ENCODE data around the gene APLN. TPM values are rescaled to one million over a fixed set of nuclear protein-coding genes. Genes with fewer than 3 reads are reported as not detected.

Gene APLN
- total RNA-seq, 1 experiment from 2014 or later: 1.2 TPM

DNA sequence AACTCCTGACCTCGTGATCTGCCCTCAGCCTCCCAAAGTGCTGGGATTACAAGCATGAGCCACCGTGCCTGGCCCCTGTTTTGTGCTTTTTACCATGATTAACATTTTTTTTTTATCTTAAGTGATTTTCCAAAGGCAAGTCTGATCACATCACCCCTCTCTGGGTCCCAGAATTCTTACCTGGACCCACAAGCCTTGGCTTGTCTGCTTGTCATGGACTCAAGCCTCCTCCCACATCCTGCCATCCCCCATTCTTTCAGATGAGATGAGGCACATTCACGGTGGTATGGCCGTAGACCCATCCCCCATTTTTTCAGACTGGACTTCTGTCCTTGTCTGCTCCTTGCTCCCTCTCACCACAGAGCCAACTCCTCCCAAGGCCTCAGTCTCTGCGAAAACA lies 55.3 kb downstream of the APLN start:
- no peak for DNase-seq (ENCODE audit: low read depth)

DNA sequence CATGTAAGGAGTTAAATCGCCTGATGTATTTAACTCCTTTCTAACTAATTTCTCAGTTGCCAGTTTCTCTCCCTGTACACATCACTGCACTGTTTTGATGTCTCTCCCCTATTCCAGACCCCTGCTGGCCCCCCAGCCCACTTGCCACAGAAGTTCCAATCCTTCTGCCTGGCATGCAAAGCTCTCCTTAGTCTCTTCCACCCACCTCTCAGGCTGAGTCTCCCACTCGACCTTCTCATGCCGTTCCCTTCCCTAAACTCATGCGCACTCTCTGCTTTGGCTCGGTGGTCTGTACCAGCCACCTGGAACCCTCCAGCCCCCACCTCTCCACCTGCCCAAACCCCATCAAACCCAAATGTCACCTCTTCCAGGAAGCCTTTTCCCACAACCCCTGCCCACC lies 56.9 kb downstream of the APLN start:
- no peak for DNase-seq (ENCODE audit: low read depth)

DNA sequence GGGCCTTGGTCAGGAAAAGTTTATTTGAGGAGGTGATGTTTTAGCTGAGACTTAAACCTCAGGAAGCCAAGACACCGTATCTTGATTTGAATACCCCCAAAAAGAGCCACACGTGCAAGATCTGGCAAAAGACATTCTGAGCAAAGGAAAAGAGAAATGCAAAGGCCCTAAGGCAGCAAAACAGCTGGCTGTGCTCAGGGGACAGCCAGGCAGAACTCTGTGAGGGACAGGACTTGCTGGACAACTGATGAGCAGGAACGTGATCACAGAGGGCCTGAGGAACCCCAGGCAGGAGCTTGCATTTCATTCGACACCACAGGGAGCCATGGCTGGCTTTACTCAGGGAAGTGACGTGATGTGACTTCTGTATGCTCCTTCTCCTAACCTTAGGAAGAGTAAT lies 58.7 kb downstream of the APLN start:
- no peak for DNase-seq (ENCODE audit: low read depth)

Other genes starting within 250 kb of the APLN start
- 31.3 and 39.3 TPM in 2 replicates for gene SMARCA1, start 131.5 kb downstream of the APLN start, total RNA-seq (2014; rRNA removed; shearing (Covaris generic))
- 8.5 and 10.0 TPM in 2 replicates for gene OCRL, start 114.7 kb downstream of the APLN start, total RNA-seq (2014; rRNA removed; shearing (Covaris generic))
- gene XPNPEP2, start 84.0 kb upstream of the APLN start, total RNA-seq (2014; rRNA removed; shearing (Covaris generic)): not detected in 2 replicates
- gene SASH3, start 125.0 kb upstream of the APLN start, total RNA-seq (2014; rRNA removed; shearing (Covaris generic)): not detected in 2 replicates
- gene ZDHHC9, start 188.9 kb upstream of the APLN start, total RNA-seq (2014; rRNA removed; shearing (Covaris generic)): 13.9 and 17.4 TPM in 2 replicates

All from RPMI7951 (cell line).